Ovary (tissue), 10 donors: ENCODE data around the gene ITGAE. TPM values are rescaled to one million over a fixed set of nuclear protein-coding genes. Genes with fewer than 3 reads are reported as not detected.

Experiments used
- DNase-seq, 5 donors: peaks; one replicate each; pipeline ENCODE4 v3.0.0-alpha.2; 2019 to 2020
- H3K27ac ChIP-seq, 2 donors: fragments of 200-600 bp; one replicate each; pipeline versions ENCODE4 v1.5.1 to v1.8.0; 2019 to 2022
- H3K27me3 ChIP-seq: fragments of 200-600 bp; one replicate; pipeline ENCODE4 v1.8.0; 2022
- H3K36me3 ChIP-seq: fragments of 200-600 bp; sonication (generic); one replicate; pipeline ENCODE4 v1.5.1; 2019
- H3K4me1 ChIP-seq: one replicate; pipeline ENCODE4 v1.8.1; 2013; ENCODE audit warnings: mild to moderate bottlenecking, moderate library complexity; ENCODE audit not compliant: insufficient read depth
- H3K4me3 ChIP-seq: fragments of 200-600 bp; sonication (generic); one replicate; pipeline ENCODE4 v1.5.1; 2017
- H3K9me3 ChIP-seq, 2 donors: fragments of 200-600 bp in 1 of 2; sonication (generic) in 1 of 2; one replicate each; pipeline versions ENCODE4 v1.5.1 to v1.8.1; 2013 to 2019; ENCODE audit warnings: mild to moderate bottlenecking in 1 of 2, moderate library complexity in 1 of 2
- EP300 ChIP-seq: sonication (generic); formaldehyde crosslinking; IDR thresholded peaks from one replicate; pipeline ENCODE4 v1.6.1; 2017; ENCODE audit warnings: antibody characterized with exemption
- POLR2A ChIP-seq: fragments of 450-650 bp; IDR thresholded peaks from one replicate; pipeline ENCODE4 v1.6.1; 2017; ENCODE audit warnings: antibody characterized with exemption, mild to moderate bottlenecking, moderate library complexity
- WGBS, 3 donors: extraction: QIAGEN DNeasy Blood & Tissue Kit in 1 of 3; methylation state at CpG; one replicate each; pipeline versions ENCODE4 v1.1.5 to v1.1.7; 2013 to 2017; 5-methylcytosine and 5-hydroxymethylcytosine counted together
- intact Hi-C, 4 donors: fragments of 100-400 bp; cut with DNase I; formaldehyde crosslinking; loops; one replicate each; pipeline versions ENCODE4 v1.11.0 to v1.15.1; 2022 to 2023
- long read RNA-seq, 3 donors: library from polyadenylated mRNA in 2 of 3; unstranded in 2 of 3; transcript quantifications; one replicate each; pipeline ENCODE4 v2.0.0 and lab custom pipeline, GENCODE V29; 2021 to 2026
- polyA plus RNA-seq, 2 donors: library from polyadenylated mRNA; stranded (reverse); fragments of 200-250 nt in 1 of 2; fragments of 350-450 nt in 1 of 2; fragmentation: Illumina TruSeq in 1 of 2; extraction: RNeasy Lipid Tissue Mini Kit (QIAGEN cat#74804) in 1 of 2; gene quantifications; one replicate each; pipeline ENCODE4 v1.2.3, GENCODE V29; 2013 to 2014
- total RNA-seq, 7 donors: library from RNA; depleted of rRNA in 2 of 7; stranded (reverse); fragments of >200 nt in 2 of 7; fragmentation: NEBNext Ultra II Directional in 3 of 7; extraction: Animal tissue kit (Norgen Biotek cat#: 25700) in 3 of 7; gene quantifications; one replicate each; pipeline versions ENCODE4 v1.1.0 to v1.2.4, GENCODE V29; 2016 to 2023
- TF ChIP-seq, protein P1 (sequence below), 3 donors: fragments of 450-650 bp in 2 of 3; fragments of 200-600 bp in 1 of 3; IDR thresholded peaks; one replicate each; pipeline versions ENCODE4 v1.5.1 to v1.8.0; 2016 to 2022; ENCODE audit warnings: antibody characterized with exemption in 3 of 3, mild to moderate bottlenecking in 1 of 3
- donor health status: DM: no; HTN: no; CAD: no; lungs with moderate emphysema.
- donor health status: DM: no; HTN: no; CAD: no.
- donor health status: Bipolar disorder and iron deficiency.
- donor health status: DM: yes; HTN: yes; CAD: no.
- donor health status: DM: no; HTN: no; CAD: no.
- donor health status: DM: yes; HTN: yes; CAD: no.

ITGAE gene, protein sequence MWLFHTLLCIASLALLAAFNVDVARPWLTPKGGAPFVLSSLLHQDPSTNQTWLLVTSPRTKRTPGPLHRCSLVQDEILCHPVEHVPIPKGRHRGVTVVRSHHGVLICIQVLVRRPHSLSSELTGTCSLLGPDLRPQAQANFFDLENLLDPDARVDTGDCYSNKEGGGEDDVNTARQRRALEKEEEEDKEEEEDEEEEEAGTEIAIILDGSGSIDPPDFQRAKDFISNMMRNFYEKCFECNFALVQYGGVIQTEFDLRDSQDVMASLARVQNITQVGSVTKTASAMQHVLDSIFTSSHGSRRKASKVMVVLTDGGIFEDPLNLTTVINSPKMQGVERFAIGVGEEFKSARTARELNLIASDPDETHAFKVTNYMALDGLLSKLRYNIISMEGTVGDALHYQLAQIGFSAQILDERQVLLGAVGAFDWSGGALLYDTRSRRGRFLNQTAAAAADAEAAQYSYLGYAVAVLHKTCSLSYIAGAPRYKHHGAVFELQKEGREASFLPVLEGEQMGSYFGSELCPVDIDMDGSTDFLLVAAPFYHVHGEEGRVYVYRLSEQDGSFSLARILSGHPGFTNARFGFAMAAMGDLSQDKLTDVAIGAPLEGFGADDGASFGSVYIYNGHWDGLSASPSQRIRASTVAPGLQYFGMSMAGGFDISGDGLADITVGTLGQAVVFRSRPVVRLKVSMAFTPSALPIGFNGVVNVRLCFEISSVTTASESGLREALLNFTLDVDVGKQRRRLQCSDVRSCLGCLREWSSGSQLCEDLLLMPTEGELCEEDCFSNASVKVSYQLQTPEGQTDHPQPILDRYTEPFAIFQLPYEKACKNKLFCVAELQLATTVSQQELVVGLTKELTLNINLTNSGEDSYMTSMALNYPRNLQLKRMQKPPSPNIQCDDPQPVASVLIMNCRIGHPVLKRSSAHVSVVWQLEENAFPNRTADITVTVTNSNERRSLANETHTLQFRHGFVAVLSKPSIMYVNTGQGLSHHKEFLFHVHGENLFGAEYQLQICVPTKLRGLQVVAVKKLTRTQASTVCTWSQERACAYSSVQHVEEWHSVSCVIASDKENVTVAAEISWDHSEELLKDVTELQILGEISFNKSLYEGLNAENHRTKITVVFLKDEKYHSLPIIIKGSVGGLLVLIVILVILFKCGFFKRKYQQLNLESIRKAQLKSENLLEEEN
- total RNA-seq: 10 to 100 TPM; 13.3 to 22.3 (median 16.5) TPM
- 10 to 100 TPM; 21.6 to 27.0 TPM for polyA plus RNA-seq
- long read RNA-seq, donor 1, transcript ITGAE-207 (4 exons, 672 nt): major isoform, 13 of 17 reads
- long read RNA-seq, donor 1, partial matches to known transcripts: 1 of 17 reads
- long read RNA-seq, donor 1, other reads (novel, unspliced or antisense): 3 of 17 reads
- long read RNA-seq, donor 2, transcript ITGAE-207 (4 exons, 672 nt): major isoform, 36 of 46 reads
- long read RNA-seq, donor 2, partial matches to known transcripts: 7 of 46 reads
- long read RNA-seq, donor 2, other reads (novel, unspliced or antisense): 0 of 46 reads
- long read RNA-seq, donor 3, transcript ITGAE-207 (4 exons, 672 nt): major isoform, 20 of 27 reads
- long read RNA-seq, donor 3, partial matches to known transcripts: 0 of 27 reads
- long read RNA-seq, donor 3, other reads (novel, unspliced or antisense): 6 of 27 reads

DNA sequence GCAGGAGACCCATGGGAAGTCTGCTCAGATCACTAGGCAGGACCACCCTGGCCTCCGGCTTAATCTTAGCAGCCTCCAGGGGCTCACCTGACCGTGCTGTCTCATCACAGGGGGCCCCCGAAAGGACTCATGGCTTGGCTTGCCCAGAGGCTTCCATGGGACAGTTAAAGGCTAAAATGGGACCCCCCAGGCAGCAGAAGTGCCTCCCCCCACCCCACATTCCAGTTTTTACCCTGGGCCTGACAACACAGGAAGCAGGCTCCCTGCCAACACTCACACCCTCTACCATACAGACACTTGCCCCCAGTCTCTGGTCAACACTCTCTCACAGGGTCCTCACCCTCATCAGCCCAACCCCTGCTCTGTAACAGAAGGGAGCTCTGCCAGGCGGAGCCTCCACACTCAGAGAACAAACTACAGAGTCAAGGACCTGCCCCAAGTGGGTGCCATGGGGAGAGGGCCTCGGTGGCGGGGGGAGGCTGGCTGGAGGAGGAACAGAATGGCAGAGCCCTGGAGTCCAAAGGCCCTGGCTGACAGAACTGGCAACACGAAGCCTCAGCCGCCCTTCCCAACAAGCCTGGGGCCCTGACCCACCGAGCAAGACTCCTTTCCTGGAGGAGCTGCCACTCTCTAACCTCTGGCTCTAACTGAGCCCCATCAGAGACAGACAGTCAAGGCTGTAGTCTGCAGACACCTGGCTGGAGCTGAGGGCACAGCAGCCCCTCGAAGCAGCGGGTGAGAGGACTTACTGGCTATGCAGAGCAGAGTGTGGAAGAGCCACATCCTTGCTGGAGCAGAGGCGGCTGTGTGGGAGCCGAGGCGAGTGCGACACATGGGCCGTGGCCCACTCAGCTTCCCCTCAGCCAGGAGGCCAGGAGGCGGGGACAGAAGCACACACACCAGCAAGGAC, at the start of gene ITGAE:
Gene ITGAE, minus strand, starts transcription at position 827 of the 910 bp plus-strand sequence. Its CDS starts 44 bp downstream, at position 783.
- H3K9me3 ChIP-seq: no peaks in the 10 kb centered on the region
- peak in 2 of 5 donors; percentile 37 to 44 for DNase-seq
- H3K27me3 ChIP-seq: no peaks in the 10 kb centered on the region
- H3K36me3 ChIP-seq: no peaks in the 10 kb centered on the region
- intact Hi-C loops: loop anchor here in 1 of 4 donors (5.0 kb wide), 1 partner anchor 63 kb away; no protein-coding TSS in a partner anchor
- TF ChIP-seq, protein P1, sequence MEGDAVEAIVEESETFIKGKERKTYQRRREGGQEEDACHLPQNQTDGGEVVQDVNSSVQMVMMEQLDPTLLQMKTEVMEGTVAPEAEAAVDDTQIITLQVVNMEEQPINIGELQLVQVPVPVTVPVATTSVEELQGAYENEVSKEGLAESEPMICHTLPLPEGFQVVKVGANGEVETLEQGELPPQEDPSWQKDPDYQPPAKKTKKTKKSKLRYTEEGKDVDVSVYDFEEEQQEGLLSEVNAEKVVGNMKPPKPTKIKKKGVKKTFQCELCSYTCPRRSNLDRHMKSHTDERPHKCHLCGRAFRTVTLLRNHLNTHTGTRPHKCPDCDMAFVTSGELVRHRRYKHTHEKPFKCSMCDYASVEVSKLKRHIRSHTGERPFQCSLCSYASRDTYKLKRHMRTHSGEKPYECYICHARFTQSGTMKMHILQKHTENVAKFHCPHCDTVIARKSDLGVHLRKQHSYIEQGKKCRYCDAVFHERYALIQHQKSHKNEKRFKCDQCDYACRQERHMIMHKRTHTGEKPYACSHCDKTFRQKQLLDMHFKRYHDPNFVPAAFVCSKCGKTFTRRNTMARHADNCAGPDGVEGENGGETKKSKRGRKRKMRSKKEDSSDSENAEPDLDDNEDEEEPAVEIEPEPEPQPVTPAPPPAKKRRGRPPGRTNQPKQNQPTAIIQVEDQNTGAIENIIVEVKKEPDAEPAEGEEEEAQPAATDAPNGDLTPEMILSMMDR (IDR thresholded peaks at IDR 0.05): no peak
- peak; percentile 6 for TF ChIP-seq POLR2A
- 61 to 70% (median 69%) methylated on average over 17 of the region's 17 CpGs for WGBS, 3 donors
- H3K4me1 ChIP-seq: peaks cover 46% of the 10 kb centered on the region
- no peak within 1 kb of the TSS for H3K4me3 ChIP-seq
- peak within 1 kb of the TSS; percentile 75 to 99 for H3K27ac ChIP-seq

DNA sequence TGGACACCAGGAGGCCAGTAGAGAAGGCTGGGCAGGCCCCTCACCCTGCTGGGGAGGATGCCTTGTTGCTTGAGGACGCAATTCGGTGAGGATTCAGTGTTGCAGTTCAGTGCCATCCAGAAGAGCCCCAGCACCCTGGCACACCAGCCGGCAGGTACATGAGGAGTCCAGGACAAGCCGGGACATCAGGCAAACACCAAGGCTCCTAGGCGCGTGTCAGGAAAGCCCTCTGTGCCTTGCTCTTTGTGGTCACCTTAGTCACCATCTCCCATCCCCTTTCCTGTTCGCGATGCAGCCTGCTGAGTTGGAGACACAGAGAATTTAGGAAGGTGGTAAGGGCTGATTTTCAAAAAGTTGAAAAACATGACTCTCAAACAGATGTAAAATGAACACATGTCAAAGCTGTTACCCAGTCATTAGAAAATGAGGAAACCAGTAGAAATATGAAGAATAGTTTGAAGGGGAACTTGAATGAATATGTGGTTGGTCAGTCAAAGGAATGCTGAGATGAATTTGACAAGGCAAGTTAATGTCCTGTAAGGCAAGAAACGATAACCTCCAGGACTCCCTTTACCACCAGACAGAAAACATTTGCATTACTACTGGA, 47.3 kb upstream of the ITGAE start:
- DNase-seq: no peak
- no peak overlapping the region for H3K27ac ChIP-seq
- no peak for TF ChIP-seq POLR2A
- TF ChIP-seq, protein P1 (IDR thresholded peaks at IDR 0.05): no peak
- TF ChIP-seq EP300: no peak
- H3K4me1 ChIP-seq: no peaks in the 10 kb centered on the region
- intact Hi-C loops: loop anchor here in 2 of 4 donors (5.0 kb wide), 2 partner anchors 96 to 111 kb away; no protein-coding TSS in a partner anchor
- H3K4me3 ChIP-seq: no peak overlapping the region
- H3K9me3 ChIP-seq: no peaks in the 10 kb centered on the region
- H3K36me3 ChIP-seq: no peaks in the 10 kb centered on the region
- WGBS, 3 donors: 82 to 86% (median 83%) methylated on average over 9 of the region's 9 CpGs
- no peaks in the 10 kb centered on the region for H3K27me3 ChIP-seq

DNA sequence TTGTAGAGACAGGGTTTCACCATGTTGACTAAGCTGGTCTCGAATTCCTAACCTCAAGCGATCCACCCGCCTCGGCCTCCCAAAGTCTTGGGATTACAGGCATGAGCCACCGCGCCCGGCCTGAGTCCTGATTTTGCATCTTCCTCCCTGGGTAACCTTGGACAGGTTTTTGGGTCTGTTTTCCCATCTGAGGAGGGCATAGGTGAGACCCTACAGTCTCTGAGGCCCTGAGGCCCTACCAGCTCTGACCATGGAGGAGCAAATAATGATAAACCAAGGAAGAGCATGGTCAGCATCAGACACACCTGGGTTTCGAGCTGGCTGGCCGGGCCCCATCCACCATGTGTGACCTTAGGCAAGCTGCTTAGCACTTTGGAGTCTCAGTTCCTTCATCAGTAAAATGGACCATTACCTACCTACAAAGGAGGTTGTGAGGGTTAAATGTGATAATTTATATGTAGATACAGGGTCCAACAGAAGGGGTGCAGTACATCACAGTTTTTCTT, 46.2 kb upstream of the ITGAE start:
- H3K9me3 ChIP-seq: no peaks in the 10 kb centered on the region
- no peaks in the 10 kb centered on the region for H3K4me1 ChIP-seq
- TF ChIP-seq EP300 (no peak), POLR2A (no peak)
- TF ChIP-seq, protein P1 (IDR thresholded peaks at IDR 0.05): no peak
- intact Hi-C loops: loop anchor here in 2 of 4 donors (5.0 kb wide), 2 partner anchors 95 to 110 kb away; no protein-coding TSS in a partner anchor
- H3K27me3 ChIP-seq: no peaks in the 10 kb centered on the region
- H3K4me3 ChIP-seq: no peak overlapping the region
- no peak overlapping the region for H3K27ac ChIP-seq
- no peaks in the 10 kb centered on the region for H3K36me3 ChIP-seq
- 92 to 97% (median 93%) methylated on average over 9 of the region's 9 CpGs for WGBS, 3 donors
- DNase-seq: no peak
